Upper lobe of right lung (tissue), 1 donor: ENCODE measurements around the gene MATK. TPM values are rescaled to one million over a fixed set of nuclear protein-coding genes. Genes with fewer than 3 reads are reported as not detected.

ENCODE experiments used
- ATAC-seq: fragments of 200-7000 bp; cut with Tn5 transposase; one replicate; pipeline ENCODE4 v1.9.1; 2020; ENCODE audit warnings: mild to moderate bottlenecking, moderate library complexity
- DNase-seq: peaks from one replicate; pipeline ENCODE4 v3.0.0-alpha.2; 2020
- H3K27ac ChIP-seq: fragments of 200-600 bp; one replicate; pipeline ENCODE4 v1.8.0; 2022
- H3K27me3 ChIP-seq: fragments of 200-600 bp; one replicate; pipeline ENCODE4 v1.8.0; 2022; ENCODE audit warnings: mild to moderate bottlenecking
- H3K36me3 ChIP-seq: fragments of 200-600 bp; one replicate; pipeline ENCODE4 v1.8.0; 2022
- H3K4me1 ChIP-seq: fragments of 200-600 bp; one replicate; pipeline ENCODE4 v1.8.0; 2022
- H3K4me3 ChIP-seq: fragments of 200-600 bp; one replicate; pipeline ENCODE4 v1.8.0; 2022; ENCODE audit warnings: mild to moderate bottlenecking
- H3K9me3 ChIP-seq: fragments of 200-600 bp; one replicate; pipeline ENCODE4 v1.8.0; 2022
- intact Hi-C: fragments of 100-400 bp; cut with DNase I; formaldehyde crosslinking; loops from one replicate; pipeline ENCODE4 v1.11.0; 2022
- total RNA-seq: library from RNA; stranded (reverse); fragmentation: NEBNext Ultra II Directional; extraction: Animal tissue kit (Norgen Biotek cat#: 25700); gene quantifications from one replicate; pipeline ENCODE4 v1.2.1, GENCODE V29; 2021
- TF ChIP-seq, protein P1 (sequence below): fragments of 200-600 bp; IDR thresholded peaks from one replicate; pipeline ENCODE4 v1.8.0; 2022; ENCODE audit warnings: antibody characterized with exemption
- donor health status: DM: no; HTN: yes; CAD: no; lungs with severe emphysema.

Gene MATK
- total RNA-seq, 1 donor from 2014 or later, result 22.6 TPM

DNA sequence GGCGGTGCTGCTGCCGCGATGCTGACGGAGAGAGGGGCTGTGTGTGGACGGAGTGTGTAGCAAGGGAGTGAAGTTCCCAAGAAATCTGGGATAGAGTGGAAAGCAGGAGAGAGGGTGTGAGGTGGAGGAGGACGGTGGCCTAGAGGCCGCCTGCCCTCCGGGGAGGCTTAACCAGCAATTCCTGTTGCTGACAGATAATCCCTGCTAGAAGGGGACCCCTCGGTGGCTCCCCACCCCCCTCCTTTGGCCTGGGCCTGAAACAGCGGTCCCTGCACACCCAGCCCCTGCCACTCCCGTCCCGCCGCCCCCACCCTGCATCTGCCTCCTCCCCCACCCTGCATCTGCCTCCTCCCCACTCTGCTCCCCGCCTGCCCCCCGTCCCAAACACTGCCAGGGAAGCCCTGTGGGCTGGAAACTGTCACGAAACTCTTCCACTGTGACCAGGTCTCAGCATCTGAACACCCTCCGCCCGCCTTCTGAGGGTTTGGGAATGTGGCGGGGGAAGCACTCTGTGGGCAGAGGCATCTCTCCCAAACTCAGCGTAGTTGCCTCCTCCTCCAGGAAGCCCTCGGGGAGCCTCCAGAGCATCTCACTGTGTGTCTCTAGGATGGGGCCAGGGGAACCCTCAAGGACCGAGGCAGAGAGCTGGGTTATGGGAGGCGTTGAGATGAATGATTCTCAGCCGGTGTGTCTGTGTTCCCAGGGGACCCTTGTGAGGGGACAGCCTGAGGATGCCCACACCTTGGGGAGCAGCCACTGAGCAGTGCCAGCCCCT lies 17.1 kb upstream of the MATK start:
- Histone ChIP-seq H3K4me1 (peaks cover 11% of the 10 kb centered on the region), H3K9me3 (no peaks in the 10 kb centered on the region), H3K27ac (no peak overlapping the region), H3K27me3 (peaks cover 32% of the 10 kb centered on the region), H3K4me3 (no peak overlapping the region), H3K36me3 (no peaks in the 10 kb centered on the region)
- intact Hi-C loops, result no loop called here
- TF ChIP-seq, protein P1, sequence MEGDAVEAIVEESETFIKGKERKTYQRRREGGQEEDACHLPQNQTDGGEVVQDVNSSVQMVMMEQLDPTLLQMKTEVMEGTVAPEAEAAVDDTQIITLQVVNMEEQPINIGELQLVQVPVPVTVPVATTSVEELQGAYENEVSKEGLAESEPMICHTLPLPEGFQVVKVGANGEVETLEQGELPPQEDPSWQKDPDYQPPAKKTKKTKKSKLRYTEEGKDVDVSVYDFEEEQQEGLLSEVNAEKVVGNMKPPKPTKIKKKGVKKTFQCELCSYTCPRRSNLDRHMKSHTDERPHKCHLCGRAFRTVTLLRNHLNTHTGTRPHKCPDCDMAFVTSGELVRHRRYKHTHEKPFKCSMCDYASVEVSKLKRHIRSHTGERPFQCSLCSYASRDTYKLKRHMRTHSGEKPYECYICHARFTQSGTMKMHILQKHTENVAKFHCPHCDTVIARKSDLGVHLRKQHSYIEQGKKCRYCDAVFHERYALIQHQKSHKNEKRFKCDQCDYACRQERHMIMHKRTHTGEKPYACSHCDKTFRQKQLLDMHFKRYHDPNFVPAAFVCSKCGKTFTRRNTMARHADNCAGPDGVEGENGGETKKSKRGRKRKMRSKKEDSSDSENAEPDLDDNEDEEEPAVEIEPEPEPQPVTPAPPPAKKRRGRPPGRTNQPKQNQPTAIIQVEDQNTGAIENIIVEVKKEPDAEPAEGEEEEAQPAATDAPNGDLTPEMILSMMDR, result no peak
- ATAC-seq (no peak), DNase-seq (no peak)

DNA sequence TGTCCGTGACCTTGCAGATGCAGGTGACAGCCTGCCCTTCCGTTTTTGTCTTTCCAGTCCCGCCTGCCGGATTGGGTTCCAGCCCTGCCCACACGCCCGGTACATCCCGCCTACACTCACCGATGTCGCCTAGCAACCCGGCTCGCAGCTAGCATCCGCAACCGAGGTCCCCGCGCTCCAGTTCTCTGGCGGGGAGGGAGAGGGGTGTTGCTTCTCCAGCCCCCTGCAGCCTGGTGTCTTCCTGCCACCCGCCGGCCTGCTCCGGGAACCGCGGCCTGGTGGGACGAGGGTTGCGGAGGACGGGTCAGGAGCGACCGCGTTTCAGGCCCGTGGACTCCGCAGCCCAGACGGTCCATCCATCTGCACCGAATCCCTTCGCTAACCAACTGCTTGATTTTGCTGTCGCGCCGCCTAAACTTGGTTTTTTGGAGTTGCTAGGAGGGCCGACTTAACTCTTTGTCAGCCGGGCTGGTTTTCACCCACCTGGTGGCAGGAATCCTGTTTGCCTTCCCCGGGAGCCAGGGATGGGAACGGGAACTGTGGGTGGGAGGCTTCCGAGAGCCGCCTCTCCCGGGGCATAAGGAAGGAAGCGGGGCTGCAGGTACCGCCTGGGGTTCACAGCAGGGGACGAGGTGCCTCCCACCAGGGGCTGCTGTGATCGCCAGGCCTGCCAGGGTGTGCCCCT lies 15.4 kb upstream of the MATK start:
- TF ChIP-seq, protein P1, result no peak
- no peak overlapping the region for H3K27ac ChIP-seq

DNA sequence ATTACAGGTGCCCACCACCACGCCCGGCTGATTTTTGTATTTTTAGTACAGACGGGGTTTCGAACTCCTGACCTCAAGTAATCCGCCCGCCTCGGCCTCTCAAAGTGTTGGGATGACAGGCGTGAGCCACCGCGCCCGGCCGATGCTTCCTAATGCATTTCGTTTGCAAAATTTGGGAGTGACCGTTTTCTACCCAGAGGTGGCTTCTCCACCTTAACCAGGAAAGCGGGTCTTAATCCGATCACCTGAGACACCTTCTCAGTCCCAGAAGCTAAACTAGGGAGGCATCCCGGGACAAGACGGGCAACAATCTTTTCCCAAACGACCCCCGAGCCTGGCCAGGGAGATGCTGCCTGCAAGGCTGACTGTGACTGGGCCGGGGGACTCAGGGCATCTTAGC lies 14.8 kb upstream of the MATK start:
- intact Hi-C loops, result no loop called here
- TF ChIP-seq, protein P1, result no peak
- Histone ChIP-seq H3K4me3 (no peak overlapping the region), H3K4me1 (peaks cover 11% of the 10 kb centered on the region), H3K27ac (no peak overlapping the region), H3K9me3 (no peaks in the 10 kb centered on the region), H3K27me3 (peaks cover 32% of the 10 kb centered on the region), H3K36me3 (no peaks in the 10 kb centered on the region)
- DNase-seq, result no peak
- no peak for ATAC-seq

More for the DNA sequence above, 15.4 kb upstream of the MATK start:
- Histone ChIP-seq H3K4me1 (peaks cover 11% of the 10 kb centered on the region), H3K27me3 (peaks cover 32% of the 10 kb centered on the region), H3K4me3 (no peak overlapping the region), H3K36me3 (no peaks in the 10 kb centered on the region), H3K9me3 (no peaks in the 10 kb centered on the region)
- intact Hi-C loops, result no loop called here
- DNase-seq (no peak), ATAC-seq (peak; percentile 59)

DNA sequence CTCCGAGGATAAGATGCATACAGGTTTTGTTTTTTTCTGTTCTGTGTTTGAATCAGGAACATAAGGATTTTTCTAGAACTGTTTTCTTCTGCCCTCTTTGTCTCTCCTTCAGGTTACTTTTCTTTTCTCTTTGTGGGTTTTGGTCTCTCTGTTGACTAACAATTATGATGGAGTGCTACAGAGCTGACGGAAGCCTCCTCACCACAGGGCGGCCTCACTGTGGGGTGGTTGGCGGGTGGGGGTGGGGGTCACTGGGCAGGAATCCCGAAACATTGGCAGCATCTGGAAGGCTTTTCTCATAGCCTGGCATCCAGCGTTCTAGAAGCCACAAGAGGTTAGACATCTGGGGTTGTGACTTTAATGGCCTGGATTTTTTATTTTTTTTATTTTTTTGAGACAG lies 12.0 kb upstream of the MATK start:
- H3K9me3 ChIP-seq, result no peaks in the 10 kb centered on the region
- ATAC-seq, result no peak
- no peak overlapping the region for H3K27ac ChIP-seq
- no peaks in the 10 kb centered on the region for H3K36me3 ChIP-seq
- peaks cover 11% of the 10 kb centered on the region for H3K4me1 ChIP-seq
- TF ChIP-seq, protein P1, result no peak
- DNase-seq, result no peak
- peaks cover 26% of the 10 kb centered on the region for H3K27me3 ChIP-seq
- no peak overlapping the region for H3K4me3 ChIP-seq
- intact Hi-C loops, result no loop called here

DNA sequence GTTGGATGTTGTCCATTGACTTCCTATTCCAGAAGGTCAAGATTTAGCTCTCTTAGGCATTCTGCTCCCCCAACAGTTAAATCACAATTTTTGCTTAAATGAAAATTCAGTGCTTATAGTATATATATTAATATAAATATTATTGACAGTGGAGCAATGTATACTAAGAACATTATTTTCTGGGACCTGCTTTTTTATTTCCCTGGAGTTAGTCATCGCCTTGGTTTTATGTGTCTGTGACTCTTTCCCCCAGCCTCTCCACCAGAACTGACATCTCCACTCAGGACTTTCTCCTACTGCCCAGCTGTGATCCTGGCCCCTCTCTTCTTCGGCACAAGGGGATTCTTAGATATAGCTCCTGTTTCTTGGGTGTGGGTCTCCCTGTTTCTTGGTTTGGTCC lies 10.2 kb upstream of the MATK start:
- Histone ChIP-seq H3K36me3 (no peaks in the 10 kb centered on the region), H3K9me3 (no peaks in the 10 kb centered on the region), H3K27ac (no peak overlapping the region), H3K4me1 (peaks cover 5% of the 10 kb centered on the region), H3K4me3 (no peak overlapping the region), H3K27me3 (peaks cover 14% of the 10 kb centered on the region)
- no peak for DNase-seq
- intact Hi-C loops, result no loop called here
- TF ChIP-seq, protein P1, result no peak
- no peak for ATAC-seq
